Measurements from ENCODE around the gene XAB2. TPM values are rescaled to one million over a fixed set of nuclear protein-coding genes. Genes with fewer than 3 reads are reported as not detected.

The XAB2 gene
- total RNA-seq, 1 donor from 2014 or later = 46.5 TPM

DNA sequence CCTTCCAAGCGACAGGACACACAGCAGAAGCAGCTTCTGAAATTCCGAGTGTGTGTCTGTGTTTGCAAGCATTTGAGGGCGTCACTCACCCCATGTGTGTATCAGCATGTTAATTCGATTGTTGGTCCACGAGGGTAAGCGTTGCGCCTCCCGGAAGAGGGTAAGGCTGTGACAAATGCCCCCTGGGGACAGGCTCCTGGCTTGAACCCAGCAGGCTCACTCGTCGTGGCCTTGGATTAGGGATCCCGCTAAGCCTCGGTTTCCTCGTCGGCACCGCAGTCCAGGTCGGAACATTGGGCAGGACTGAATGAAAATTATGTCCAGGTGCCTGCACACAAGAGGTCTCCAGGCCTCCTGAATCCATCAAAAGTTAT is 7.0 kb upstream of the XAB2 start:
- H3K4me1 Mint-ChIP-seq (ENCODE audit: unreplicated experiment) = no peaks in the 10 kb centered on the region
- DNase-seq (ENCODE audit: extremely low spot score, unreplicated experiment) = no peak
- peaks cover 28% of the 10 kb centered on the region for H3K27me3 Mint-ChIP-seq
- H3K36me3 Mint-ChIP-seq = no peaks in the 10 kb centered on the region
- H3K4me3 Mint-ChIP-seq = peak overlapping the region; percentile 77
- TF ChIP-seq, protein P1, sequence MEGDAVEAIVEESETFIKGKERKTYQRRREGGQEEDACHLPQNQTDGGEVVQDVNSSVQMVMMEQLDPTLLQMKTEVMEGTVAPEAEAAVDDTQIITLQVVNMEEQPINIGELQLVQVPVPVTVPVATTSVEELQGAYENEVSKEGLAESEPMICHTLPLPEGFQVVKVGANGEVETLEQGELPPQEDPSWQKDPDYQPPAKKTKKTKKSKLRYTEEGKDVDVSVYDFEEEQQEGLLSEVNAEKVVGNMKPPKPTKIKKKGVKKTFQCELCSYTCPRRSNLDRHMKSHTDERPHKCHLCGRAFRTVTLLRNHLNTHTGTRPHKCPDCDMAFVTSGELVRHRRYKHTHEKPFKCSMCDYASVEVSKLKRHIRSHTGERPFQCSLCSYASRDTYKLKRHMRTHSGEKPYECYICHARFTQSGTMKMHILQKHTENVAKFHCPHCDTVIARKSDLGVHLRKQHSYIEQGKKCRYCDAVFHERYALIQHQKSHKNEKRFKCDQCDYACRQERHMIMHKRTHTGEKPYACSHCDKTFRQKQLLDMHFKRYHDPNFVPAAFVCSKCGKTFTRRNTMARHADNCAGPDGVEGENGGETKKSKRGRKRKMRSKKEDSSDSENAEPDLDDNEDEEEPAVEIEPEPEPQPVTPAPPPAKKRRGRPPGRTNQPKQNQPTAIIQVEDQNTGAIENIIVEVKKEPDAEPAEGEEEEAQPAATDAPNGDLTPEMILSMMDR (conservative IDR thresholded peaks at IDR 0.05) = no peak
- no peaks in the 10 kb centered on the region for H3K9me3 Mint-ChIP-seq
- H3K27ac Mint-ChIP-seq = peak overlapping the region; percentile 43

DNA sequence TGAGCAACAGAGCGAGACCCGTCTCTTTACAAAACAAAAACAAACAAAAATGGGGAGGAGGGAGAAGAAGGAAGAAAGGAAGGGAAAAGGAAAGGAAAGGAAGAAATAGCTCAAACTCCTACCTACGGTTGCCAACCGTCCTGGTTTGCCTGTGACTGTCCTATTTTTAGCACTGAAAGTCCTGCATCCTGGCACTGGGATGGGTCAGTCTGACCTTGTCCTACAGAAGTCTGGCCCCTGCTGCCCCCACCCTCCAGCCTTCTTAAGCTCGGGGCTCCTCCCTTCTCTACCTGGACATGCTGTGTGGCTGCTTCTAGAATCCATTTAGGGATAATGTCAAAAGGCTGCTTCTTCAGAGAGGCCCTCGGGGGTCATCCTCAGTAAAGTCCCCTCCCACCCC is 6.3 kb upstream of the XAB2 start:
- Mint-ChIP-seq H3K36me3 (no peaks in the 10 kb centered on the region), H3K27ac (peak overlapping the region; percentile 43), H3K4me3 (peak overlapping the region; percentile 77), H3K4me1 (ENCODE audit: unreplicated experiment) (no peaks in the 10 kb centered on the region), H3K27me3 (peaks cover 28% of the 10 kb centered on the region), H3K9me3 (no peaks in the 10 kb centered on the region)
- DNase-seq (ENCODE audit: extremely low spot score, unreplicated experiment) = no peak
- TF ChIP-seq, protein P1 (conservative IDR thresholded peaks at IDR 0.05) = no peak

DNA sequence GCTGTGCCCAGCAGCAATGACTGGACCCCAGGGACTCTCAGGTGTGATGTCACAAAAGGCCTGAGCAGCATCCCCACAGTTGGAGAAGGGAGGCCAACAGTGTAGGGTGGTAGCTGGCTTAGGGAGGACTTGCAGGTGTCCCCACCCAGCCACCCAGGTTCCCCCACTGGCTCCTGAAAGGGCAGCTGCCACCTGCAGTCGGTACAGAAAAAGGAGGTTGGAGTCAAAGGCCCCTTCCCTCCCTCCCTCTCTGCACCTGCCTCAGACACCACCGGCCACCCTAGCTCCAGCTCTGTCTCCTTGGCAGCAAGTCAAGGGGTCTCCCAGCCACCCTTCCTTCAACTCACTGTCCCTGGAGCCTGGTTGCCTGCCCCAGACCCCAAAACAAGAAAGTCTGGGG is 4.4 kb upstream of the XAB2 start, which contains the start of gene PCP2:
PCP2 (minus strand) TSS at position 22 of the 400 bp plus-strand sequence. CDS start 262 bp downstream, outside the sequence.
- Mint-ChIP-seq H3K27me3 (peaks cover 24% of the 10 kb centered on the region), H3K9me3 (no peaks in the 10 kb centered on the region), H3K27ac (peak within 1 kb of the TSS; percentile 44), H3K4me3 (peak within 1 kb of the TSS; percentile 56), H3K36me3 (peaks cover 8% of the 10 kb centered on the region), H3K4me1 (ENCODE audit: unreplicated experiment) (peaks cover 11% of the 10 kb centered on the region)
- TF ChIP-seq, protein P1 (conservative IDR thresholded peaks at IDR 0.05) = no peak
- no peak for DNase-seq (ENCODE audit: extremely low spot score, unreplicated experiment)

DNA sequence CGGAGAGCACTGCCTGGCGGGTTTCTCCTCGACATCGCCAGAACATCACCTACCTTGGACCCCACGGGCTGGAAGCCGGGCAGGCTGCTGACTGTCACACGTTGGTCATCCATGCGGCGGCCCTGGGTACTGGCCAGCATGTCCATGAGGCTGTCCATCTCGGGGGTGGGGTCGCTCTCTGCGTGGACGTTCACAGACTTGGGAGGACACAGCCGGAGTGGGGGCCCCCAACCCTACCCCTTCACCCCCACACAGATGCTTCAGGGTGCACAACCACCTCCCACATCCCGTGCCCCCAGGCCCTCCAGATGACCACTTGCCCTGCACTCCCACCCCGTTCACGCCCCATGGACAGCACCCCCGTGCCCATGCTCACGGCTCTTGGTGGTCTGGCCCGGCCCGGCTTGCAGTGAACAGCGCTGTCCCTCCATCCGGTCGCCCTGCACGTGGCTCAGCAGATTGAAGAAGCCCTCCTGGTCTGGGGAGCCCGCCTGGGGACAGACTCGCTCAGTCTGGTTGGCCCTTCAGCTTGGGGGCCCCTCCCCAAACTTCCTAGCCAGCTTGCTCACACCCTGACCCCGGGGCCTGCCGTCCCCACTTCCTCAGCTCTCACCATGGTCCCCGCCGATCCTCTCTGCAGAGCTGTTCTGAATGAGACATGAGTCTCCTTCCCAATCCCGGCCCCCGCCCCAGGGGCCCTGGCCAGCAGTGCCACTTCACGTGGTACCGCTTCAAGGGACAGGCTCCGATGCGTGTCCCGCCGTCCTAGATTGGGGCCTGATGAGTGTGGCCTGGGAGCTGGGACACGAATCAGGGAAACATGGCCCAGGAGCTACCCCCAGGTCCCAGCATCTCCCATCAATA is 3.2 kb upstream of the XAB2 start:
- H3K9me3 Mint-ChIP-seq = no peaks in the 10 kb centered on the region
- no peak overlapping the region for H3K27ac Mint-ChIP-seq
- TF ChIP-seq, protein P1 (conservative IDR thresholded peaks at IDR 0.05) = no peak
- no peak overlapping the region for H3K4me3 Mint-ChIP-seq
- H3K36me3 Mint-ChIP-seq = peaks cover 8% of the 10 kb centered on the region
- H3K4me1 Mint-ChIP-seq (ENCODE audit: unreplicated experiment) = peaks cover 17% of the 10 kb centered on the region
- H3K27me3 Mint-ChIP-seq = peaks cover 19% of the 10 kb centered on the region
- no peak for DNase-seq (ENCODE audit: extremely low spot score, unreplicated experiment)

DNA sequence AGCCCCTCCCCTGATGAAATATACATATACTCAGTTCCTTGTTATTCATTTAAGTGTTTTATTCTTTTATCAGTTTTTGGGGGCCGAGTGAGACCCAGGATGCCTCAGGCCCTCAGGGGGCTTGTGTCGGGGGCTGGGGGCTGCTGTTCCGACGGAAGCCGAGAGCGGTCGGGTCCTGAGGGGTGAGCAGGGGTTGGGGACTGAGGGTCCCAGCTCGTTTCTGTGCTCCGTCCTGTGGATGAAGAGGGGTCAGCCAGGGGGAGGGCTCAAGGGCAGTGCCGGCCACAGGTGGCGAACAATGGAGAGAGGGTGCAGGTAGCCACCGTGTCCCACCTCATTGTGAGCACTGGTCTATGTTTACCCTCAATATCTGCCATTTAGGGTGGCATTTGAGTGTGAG is 2.2 kb upstream of the XAB2 start:
- peaks cover 8% of the 10 kb centered on the region for H3K36me3 Mint-ChIP-seq
- TF ChIP-seq, protein P1 (conservative IDR thresholded peaks at IDR 0.05) = no peak
- H3K4me1 Mint-ChIP-seq (ENCODE audit: unreplicated experiment) = peaks cover 17% of the 10 kb centered on the region
- H3K4me3 Mint-ChIP-seq = peak overlapping the region; percentile 59
- peaks cover 18% of the 10 kb centered on the region for H3K27me3 Mint-ChIP-seq
- H3K27ac Mint-ChIP-seq = peak overlapping the region; percentile 31
- DNase-seq (ENCODE audit: extremely low spot score, unreplicated experiment) = no peak
- no peaks in the 10 kb centered on the region for H3K9me3 Mint-ChIP-seq
